K562 (cell line): ENCODE measurements around the gene SPEG. TPM values are rescaled to one million over a fixed set of nuclear protein-coding genes. Genes with fewer than 3 reads are reported as not detected.

ENCODE experiments used
- PHF21A ChIP-seq: fragments of 450-650 bp; IDR thresholded peaks from 2 replicates; pipeline ENCODE4 v1.6.1; 2017; ENCODE audit warnings: low read depth, borderline replicate concordance
- polyA plus RNA-seq, 8 experiments: library from polyadenylated mRNA; depleted of rRNA in 4 of 8; stranded (reverse) in 5 of 8; unstranded in 3 of 8; fragments of >200 nt; fragmentation: Nextera tagmentation in 2 of 8; fragmentation: Illumina TruSeq in 1 of 8; extraction: Ambion mirVana in 2 of 8; extraction: Trizol in 1 of 8; gene quantifications; 2 replicates each; pipeline versions ENCODE4 v1.2.1 to v1.2.3, GENCODE V29; 2011 to 2014; ENCODE audit warnings: inconsistent platforms in 1 of 8, missing spikeins in 1 of 8
- total RNA-seq, 7 experiments: library from RNA; depleted of rRNA in 6 of 7; stranded (reverse); fragments of >200 nt in 6 of 7; fragmentation: Illumina TruSeq in 2 of 7; extraction: Trizol in 2 of 7; gene quantifications; 2 replicates each; pipeline versions ENCODE4 v1.2.1 to v1.2.3, GENCODE V29; 2011 to 2021; ENCODE audit warnings: low replicate concordance in 1 of 7
- TF ChIP-seq, protein P1 (sequence below): fragments of 250-450 bp; sonication (Bioruptor Pico); IDR thresholded peaks from 2 replicates; pipeline ENCODE4 v1.5.1; 2021; ENCODE audit warnings: mild to moderate bottlenecking
- TF ChIP-seq, protein P2 (sequence below): fragments of 150-350 bp; conservative IDR thresholded peaks from 2 replicates; pipeline ENCODE4 v1.6.1; 2014; ENCODE audit warnings: low read length
- TF ChIP-seq, protein P3 (sequence below), 2 experiments: IDR thresholded peaks; 2 replicates each; pipeline ENCODE4 v1.6.1; 2012; ENCODE audit warnings: improper control_type of control experiment in 2 of 2, low read depth in 2 of 2, low read length in 2 of 2, borderline replicate concordance in 1 of 2

The SPEG gene
- total and polyA plus RNA-seq, 9 of the 15 experiments (the other 6 are each of a cell fraction or from before 2014, with no cell fraction given): 0.49 to 8.7 (median 3.0) TPM

DNA sequence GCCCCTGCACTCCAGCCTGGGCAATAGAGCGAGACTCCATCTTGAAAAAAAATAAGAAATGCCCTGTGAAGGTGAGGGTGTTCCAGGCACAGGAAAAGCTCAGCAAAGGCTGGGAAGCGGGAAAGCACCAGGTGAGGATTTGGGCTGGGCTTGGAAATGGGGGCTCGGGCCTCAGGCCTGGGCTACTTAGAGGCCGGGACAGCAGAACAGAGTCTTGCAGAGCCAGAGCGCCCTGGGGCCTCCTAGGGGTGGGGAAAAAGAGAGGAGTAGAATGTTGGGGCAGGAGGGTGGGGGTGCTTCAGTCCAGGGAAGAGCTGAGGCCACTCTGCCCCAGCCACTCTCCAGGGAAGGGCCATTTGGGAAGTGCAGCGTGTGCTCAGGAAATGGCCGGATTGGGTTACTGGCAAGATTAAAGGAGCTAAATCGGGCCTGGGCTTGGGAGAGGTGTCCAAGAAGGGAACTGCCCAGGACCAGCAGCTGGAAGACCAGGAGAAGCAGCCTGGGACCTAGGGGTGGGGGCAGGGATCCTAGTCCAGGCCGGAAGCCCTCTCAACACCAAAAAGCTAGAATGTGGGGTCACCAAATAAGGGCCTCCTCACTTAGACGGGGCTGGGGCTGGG lies 30.2 kb upstream of the SPEG start (continued):
- TF ChIP-seq, protein P1, sequence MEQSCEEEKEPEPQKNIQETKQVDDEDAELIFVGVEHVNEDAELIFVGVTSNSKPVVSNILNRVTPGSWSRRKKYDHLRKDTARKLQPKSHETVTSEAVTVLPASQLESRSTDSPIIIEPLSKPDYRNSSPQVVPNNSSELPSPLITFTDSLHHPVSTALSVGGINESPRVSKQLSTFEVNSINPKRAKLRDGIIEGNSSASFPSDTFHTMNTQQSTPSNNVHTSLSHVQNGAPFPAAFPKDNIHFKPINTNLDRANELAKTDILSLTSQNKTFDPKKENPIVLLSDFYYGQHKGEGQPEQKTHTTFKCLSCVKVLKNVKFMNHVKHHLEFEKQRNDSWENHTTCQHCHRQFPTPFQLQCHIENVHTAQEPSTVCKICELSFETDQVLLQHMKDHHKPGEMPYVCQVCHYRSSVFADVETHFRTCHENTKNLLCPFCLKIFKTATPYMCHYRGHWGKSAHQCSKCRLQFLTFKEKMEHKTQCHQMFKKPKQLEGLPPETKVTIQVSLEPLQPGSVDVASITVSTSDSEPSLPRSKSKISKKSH (CRISPR knock-in tag): no peak
- TF ChIP-seq, protein P2, sequence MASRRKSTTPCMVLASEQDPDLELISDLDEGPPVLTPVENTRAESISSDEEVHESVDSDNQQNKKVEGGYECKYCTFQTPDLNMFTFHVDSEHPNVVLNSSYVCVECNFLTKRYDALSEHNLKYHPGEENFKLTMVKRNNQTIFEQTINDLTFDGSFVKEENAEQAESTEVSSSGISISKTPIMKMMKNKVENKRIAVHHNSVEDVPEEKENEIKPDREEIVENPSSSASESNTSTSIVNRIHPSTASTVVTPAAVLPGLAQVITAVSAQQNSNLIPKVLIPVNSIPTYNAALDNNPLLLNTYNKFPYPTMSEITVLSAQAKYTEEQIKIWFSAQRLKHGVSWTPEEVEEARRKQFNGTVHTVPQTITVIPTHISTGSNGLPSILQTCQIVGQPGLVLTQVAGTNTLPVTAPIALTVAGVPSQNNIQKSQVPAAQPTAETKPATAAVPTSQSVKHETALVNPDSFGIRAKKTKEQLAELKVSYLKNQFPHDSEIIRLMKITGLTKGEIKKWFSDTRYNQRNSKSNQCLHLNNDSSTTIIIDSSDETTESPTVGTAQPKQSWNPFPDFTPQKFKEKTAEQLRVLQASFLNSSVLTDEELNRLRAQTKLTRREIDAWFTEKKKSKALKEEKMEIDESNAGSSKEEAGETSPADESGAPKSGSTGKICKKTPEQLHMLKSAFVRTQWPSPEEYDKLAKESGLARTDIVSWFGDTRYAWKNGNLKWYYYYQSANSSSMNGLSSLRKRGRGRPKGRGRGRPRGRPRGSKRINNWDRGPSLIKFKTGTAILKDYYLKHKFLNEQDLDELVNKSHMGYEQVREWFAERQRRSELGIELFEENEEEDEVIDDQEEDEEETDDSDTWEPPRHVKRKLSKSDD: no peak
- TF ChIP-seq, protein P3, sequence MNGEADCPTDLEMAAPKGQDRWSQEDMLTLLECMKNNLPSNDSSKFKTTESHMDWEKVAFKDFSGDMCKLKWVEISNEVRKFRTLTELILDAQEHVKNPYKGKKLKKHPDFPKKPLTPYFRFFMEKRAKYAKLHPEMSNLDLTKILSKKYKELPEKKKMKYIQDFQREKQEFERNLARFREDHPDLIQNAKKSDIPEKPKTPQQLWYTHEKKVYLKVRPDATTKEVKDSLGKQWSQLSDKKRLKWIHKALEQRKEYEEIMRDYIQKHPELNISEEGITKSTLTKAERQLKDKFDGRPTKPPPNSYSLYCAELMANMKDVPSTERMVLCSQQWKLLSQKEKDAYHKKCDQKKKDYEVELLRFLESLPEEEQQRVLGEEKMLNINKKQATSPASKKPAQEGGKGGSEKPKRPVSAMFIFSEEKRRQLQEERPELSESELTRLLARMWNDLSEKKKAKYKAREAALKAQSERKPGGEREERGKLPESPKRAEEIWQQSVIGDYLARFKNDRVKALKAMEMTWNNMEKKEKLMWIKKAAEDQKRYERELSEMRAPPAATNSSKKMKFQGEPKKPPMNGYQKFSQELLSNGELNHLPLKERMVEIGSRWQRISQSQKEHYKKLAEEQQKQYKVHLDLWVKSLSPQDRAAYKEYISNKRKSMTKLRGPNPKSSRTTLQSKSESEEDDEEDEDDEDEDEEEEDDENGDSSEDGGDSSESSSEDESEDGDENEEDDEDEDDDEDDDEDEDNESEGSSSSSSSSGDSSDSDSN (IDR thresholded peaks at IDR 0.05; ENCODE audit: borderline replicate concordance in 1 of 2, low read depth in 2 of 2, low read length in 2 of 2): no peak
- no peak for TF ChIP-seq PHF21A
- TF ChIP-seq, all 486 proteins: peak for 0
